Activated T-cell treated with anti-CD3 and anti-CD28 coated beads for 48 hours (primary cell): ENCODE results near the gene ZNF670.

Experiments used
- DNase-seq: peaks from one replicate; pipeline ENCODE4 v3.0.0-alpha.2; 2020; ENCODE audit warnings: low read depth

ZNF670 gene

DNA sequence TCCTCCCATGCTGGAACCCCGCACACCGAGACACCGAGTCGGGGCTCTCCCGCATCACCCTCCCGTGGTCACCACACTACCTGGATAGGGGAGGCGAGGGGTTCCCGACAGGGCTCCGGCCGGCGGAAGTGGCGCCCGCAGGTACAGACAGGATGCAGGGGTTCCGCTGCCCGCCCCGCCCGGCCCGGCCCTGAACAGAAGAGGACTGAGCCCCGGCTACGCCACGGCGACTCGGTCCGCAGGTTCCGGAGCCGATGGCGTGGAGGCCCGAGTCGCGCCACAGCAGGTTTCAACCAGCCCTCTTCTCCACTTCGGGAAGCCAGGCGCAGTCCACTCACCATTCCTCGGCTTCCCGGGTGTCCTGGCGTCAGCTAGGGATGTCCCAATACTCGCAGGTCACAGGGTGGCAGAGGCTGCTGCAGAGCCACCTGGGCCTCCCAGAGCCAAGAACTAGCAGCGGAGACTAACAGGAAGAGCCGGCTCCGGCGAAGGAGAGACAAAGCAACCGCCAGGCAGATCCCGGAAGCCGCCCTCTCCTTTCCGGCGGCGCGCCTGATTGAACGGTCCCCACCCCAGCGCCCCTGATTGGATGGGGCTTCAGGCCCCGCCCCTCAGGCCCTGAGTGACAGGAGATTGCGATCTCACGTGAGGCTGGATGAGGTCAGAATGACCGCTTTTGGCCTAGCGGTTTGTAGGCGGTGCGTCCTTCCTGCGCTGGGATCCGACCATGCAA is 25.4 kb upstream of the ZNF670 start, which contains the start of gene ZNF669:
ZNF669 (minus strand) TSS at position 498 of the 733 bp plus-strand sequence; CDS start at position 341, 157 bp downstream.
- DNase-seq = peak; percentile 93

DNA sequence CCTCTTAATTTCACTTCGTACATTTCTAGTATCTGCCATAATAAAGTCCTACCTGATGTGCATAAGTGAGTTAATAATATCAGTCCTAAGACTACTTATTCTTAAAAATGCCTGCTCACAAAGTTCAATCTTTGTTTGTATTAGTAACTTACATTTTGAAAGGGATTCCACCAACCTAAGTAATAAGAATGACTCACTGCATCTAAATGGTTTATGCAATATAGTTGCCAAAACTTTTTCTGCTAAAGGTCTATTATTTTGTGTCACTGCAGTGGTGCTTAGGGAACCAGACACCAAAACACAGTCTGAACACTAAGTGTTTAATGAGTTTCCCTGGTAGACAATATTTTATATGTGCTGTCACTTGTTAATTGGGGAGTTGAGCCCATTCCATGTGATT is 23.8 kb upstream of the ZNF670 start:
- no peak for DNase-seq

DNA sequence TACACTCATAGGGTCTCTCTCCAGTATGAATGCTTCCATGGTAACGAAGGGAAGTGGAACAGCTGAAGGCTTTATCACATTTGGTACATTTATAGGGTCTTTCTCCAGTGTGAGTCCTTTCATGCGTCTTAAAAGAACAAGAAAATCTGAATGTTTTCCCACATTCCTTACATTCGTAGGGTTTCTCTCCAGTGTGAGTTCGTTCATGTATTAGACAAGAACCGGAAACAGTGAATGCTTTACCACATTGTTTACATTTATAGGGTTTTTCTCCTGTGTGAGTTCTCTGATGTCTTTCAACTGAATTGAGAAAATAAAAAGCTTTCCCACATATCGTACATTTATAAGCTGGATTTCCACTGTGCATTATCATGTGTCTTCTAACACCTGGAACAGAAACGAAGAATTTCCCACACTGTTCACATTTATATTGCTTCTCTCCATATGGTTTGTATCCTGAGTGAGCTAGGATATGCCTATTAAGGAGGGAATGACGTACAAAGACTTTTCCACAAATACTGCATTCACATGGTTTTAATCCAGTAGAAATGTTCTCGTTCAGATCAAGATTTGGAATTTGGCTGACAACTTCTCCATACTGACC is 22.2 kb upstream of the ZNF670 start:
- DNase-seq = no peak

DNA sequence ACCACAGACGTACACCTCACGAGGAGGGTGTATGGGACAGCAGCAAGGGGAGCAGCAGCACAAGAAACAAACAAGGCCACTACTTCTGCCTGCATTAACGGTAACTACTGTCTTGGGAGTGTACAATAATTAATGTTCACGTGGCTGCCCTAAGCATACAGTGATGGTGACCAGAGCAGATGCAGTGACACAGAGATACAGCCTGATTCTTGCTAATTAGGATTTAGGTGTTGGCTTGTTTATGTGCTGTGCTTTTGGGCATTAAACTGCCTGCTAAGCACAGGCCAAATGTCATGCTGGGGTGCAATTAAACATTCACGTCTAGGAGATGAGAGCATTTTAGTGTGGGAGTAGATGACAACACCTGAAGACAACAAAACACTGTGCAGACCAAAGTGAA is 18.3 kb upstream of the ZNF670 start:
- DNase-seq = no peak

DNA sequence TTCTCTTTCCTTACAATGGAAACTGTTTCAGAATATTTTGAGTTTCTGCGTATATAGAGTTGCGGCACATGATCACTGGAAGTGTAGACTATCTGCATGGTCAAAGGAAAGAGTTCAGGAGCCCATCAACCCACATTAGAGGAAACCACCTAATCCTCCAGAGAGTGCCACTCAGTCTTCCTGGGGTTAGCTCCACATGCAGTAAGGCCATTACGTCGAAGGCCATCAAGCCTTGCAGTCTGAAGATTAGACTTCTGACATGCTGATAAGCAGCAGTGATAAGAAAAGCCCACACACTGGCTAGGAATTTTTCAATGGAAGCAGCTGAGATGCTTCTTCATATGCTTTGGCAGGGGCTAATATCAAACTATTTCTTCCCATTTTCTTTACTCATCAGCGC is 17.9 kb upstream of the ZNF670 start:
- DNase-seq = no peak

DNA sequence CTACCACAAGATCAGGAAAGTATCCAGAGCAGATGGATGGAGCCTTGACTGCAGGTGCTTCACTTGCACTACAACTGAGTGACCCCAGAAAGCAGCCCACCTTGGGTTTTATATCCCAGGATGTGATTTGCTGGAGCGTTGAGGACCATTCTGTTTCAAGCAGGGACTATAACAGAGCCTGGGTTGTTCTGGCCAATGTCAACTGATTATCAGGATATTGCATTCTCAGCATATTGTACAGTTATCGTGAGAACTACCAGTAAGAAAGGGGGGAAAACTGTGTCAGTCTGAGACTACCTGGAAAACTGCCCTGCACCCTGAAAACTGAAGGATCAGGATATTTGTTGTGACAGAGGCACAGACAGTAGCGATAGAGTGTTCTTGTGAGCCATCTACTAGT is 17.5 kb upstream of the ZNF670 start:
- no peak for DNase-seq

DNA sequence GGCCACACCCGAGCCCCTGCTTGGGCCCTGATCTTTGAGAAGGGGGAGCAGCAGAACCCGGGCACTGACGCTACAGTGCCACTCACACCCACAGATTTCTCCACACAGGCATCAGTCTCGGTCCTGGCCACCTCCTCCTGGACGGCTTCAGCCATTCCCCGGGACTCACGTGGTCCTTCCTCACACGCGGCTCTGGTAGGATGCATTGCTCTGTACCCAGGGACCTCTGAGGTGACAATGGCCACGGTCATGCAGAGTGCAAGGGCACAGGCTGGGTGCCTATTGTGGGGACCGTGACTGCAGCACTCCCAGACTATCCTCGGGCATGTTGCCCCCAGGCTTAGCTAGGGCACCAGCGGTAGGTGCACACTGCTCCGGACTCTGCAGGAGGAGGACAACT is 11.8 kb upstream of the ZNF670 start:
- no peak for DNase-seq

DNA sequence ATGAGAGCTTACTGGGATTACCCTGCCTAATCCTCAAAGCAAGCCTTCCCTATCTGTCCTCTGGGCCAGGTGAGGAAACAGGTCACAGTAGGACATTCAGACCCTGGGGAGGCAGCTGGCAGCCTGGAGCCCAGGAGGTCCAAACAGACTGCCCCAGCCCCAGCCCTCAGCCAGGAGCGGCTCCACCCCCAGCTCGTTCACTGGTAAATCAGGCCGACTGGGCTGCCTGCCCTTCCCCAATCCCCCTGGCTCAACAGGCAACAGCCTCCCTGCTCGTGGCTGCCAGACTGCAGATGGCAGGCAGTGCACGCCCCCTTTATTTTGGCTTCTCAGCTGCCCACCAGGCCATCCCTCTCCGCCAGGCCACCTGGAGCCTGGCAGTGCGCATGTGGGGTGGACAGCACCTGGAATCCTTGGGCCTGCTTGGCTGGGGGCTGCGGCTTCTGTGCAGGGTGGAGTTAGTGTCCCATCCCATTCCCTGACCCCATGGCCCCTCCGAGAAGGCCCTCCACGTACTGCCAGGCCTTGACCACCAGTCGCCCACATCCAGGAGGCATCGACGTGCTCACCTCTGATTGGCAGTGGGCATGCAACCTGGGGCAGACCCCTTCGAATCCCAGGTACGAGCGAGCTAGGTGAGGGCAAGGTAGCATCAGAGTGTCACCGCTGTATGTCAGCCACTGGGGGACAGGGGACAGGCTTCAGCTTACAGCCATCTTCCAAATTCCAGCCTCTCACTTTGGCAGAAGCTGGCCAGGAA is 11.2 kb upstream of the ZNF670 start:
- no peak for DNase-seq

DNA sequence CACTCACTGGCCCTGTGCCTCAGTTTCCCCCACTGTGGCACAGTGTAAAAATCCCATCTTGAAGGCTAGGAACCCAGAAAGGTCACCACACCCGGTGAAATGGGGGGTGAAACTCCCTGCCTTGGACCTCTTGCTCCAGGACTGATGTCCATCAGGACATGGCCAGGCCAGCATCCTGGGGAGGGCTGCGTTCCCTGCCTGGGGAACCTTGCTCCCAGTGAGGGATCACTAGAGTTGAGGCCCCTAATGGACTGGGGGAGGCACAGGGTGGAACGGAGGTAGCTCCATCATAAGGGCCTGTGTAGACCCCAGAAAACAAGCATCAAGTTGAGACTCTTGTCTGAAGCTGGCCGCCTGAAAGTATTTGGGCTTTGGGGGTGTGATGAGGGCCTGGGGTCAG is 10.4 kb upstream of the ZNF670 start:
- DNase-seq = no peak

DNA sequence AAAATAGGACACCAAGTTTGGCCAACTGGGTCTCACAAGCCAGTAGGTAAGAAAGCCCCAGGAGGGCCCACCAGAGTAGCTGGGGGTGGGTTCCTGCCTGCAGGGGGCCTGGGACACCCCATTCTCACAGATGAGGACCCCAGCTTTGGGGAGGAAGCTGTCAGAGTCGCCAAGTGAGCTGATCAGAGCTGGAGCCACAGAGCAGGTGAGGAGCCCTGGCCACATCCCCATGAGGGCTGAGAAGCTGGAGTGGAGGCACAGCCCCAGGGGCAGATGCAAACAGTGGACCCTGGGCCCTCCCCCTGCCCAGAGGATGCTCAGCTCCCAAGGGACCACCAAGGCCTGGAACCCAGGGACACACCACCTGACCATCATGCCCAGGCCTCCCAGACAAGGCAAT is 8.6 kb upstream of the ZNF670 start:
- no peak for DNase-seq

DNA sequence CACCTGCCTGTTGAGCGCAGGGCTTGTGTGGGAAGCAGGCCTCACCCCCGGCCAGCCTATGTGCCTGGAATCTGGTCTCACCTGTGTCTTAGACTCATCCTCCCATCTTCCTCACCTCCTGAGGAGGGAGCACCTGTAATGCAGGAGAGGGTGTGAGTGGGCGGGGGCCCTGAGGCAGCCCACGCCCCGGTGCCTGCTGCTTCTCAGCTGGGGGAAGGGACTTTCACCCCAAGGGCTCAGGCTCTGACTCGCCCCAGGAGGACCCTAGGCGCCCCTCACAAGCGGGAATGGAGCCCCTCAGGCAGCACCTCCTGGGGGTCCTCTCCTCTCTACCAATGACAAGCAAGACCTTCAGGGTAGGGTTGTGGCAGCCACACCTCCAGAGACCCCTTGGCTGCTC is 6.7 kb upstream of the ZNF670 start:
- no peak for DNase-seq

DNA sequence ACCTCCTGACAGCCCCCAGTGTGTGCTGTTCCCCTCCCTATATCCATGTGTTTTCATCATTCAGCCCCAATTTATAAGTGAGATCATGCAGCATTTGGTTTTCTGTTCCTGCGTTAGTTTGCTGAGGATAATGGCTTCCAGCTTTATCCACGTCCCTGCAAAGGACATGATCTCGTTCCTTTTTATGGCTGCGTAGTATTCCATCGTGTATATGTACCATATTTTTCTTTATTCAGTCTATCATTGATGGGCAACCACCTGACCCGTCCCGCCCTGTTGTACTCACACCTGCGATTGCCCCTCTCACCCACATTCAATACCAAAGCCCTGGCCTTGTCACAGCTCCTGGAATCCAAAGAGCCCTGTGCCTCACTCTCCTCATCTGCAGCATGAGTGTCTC is 6.2 kb upstream of the ZNF670 start:
- no peak for DNase-seq

DNA sequence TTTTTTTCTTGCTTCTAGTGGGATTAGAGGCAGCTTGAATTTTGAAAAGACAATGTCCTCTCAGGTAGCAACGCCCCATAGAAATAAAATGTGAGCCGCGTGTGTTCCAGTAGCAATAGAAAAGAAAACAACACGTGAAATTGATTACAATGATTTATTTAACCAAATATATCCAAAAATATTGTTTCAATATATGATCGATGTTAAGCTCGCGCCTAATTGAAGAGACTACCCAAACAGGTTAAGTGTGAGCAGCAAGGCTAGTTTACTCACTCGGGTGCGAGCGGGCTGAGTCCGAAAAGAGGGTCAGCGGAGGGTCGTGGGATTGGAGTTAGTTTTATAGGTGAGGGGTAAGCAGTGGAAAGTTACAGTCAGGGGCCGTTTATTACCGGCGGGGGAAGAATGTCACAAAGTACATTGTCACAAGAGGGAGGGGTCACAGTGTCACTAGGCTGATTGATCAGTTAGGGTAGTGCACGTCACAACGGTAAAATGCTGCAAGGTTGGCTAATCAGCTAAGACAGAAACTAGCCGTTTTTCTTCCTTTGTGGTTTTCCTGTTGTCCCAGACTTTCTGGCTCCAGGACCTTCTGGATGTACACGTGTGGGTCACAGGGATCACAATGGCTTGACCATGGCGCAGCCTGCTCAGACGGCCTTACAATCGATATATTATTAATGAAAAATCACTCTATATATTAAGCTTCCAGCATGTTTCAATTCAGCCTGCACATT is 697 bp upstream of the ZNF670 start:
- DNase-seq = no peak

DNA sequence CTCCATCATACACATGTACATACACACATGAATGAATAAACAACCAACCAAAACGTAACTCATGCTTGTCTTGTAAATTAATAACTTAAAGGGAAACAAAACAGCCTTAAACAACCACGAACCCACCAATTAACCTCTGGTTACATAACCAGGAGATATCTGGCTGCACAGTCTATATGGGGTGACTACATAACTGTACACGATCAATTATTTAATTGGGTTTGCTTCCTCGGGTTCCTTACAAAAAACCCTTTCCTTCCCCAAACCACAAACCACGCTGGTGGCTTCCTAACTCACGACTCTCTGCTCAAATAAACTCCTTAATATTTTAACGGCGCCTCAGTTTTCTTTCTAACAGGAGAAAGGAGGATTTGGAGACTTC is 744 bp downstream of the ZNF670 start:
- DNase-seq = no peak

DNA sequence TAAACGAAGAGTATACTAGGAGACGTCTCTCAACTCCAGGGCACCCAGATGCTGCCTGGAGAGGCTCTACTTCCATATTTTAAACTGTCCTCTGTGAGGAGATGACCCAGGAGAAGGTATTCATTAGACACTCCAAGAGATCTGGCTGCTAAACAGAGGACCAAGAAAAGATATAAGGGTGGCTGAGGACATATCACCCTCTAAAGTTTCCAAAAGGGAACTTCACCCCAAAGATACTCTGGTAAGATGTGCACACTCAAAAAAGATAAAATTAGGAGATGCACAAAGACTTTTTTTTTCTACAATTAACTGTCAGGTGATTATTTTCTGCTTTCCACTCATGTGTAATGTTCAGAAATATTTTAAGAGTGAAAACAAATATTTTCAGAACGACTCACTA is 1.4 kb downstream of the ZNF670 start:
- no peak for DNase-seq

DNA sequence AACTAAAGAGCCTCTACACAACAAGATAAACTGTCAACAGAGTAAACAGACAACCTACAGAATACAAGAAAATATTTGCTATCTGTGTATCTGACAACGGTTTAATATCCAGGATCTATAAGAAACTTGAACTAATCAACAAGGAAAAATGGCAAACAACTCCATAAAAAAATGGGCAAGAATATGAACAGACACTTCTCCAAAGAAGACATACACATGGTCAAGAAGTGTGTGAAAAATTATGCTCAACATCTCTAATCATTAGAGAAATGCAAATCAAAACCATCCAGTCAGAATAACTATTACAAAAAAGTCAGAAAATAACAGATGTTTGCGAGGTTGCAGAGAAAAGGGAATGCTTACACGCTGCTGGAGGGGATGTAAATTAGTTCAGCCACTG is 8.0 kb downstream of the ZNF670 start:
- DNase-seq = no peak

DNA sequence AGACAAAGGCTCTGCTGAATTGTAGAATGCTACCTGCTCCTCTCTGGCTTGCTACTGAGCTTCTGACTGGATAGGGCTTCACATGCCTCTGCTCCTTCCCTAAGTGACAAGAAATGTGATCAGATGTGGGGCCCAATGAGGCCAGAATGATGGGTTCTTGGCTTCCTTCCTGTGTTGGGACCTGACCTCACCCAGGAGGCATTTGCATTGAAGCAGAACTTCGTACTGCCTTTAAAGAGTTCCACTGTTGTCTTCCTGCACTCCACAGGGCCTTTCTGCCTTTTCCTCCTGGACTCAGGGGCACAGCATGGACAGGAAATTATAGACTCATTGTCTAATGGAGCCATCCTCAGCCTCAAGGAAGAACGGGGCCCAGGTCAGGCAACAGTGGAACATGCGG is 14.3 kb downstream of the ZNF670 start:
- no peak for DNase-seq

DNA sequence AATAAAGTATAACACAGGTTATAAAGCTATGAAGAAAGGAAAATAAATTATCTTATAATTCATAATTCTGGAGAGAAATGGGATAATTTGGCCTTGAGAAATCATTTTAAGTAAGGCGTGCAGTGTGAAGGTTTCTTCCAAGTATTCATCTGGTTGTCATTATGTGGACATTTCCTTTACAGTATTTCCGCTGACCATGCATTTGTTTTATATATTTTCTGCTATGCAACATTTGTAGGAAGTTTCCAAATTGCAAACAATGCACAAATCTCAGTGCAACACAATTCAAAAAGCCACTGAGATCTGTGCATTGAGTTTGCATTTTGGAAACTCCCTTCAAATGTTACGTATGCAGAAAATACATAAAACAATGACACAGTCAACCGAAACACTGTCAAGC is 17.8 kb downstream of the ZNF670 start:
- no peak for DNase-seq

DNA sequence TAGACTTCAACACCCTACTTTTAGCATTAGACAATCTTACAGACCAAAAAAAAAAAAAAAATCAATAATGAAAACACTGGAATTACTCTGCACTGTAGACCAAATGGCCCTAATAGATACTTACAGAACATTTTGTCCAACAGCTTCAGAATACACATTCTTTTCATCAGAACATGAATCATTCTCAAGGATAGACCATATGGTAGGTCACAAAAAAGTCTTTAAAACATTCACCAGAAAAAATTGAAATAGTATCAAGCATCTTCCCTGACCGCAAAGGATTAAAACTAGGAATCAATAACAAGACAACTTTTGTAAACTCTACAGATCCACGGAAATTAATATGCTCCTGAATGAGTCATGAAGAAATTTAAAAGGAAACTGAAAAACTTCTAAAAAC is 22.5 kb downstream of the ZNF670 start:
- no peak for DNase-seq

DNA sequence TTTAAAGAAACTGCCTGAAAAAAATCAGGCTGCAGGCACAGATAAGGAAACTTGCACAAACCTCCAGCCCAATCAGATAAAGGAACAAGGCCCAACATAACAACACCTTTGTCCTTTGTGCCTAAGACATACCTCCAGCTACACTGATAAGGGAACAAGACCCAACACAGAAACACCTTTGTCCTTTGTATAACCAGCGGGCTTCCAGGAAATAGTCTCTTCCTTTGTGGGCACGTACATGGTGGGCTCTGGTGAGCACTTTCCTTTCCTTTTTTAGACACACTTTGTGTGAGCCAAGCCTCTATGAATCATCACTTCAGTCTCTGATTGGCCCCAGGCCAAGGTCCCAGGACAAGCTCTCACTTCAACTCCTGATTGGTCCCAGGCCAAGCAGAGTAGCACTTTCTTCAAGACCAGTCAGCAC is 23.6 kb downstream of the ZNF670 start:
- DNase-seq = no peak

DNA sequence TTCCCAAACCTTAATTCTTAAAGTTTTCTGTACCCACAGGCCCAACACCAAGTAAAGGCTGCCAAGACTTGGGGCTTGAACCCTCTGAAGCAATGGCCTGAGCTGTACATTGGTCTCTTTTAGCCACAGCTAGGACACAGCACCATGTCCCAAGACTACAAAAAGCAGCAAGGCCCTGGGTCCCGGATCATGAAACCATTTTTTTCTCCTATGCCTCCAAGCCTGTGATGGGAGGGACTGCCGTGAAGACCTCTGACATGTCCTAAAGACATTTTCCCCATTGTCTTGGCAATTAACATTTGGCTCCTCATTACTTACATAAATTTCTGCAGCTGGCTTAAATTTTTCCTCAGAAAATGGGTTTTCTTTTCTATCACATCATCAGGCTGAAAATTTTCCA is 30.9 kb downstream of the ZNF670 start:
- DNase-seq = no peak

DNA sequence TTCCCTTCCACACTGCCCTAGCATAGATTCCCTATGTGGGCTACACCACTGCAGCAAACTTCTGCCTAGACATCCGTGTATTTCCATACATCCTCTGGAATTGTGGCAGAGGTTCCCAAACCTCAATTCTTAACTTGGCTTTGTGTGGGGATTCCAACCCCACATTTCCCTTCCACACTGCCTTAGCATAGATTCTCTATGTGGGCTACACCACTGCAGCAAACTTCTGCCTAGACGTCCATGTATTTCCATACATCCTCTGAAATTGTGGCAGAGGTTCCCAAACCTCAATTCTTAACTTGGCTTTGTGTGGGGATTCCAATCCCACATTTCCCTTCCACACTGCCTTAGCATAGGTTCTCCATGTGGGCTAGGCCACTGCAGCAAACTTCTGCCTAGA is 31.4 kb downstream of the ZNF670 start:
- no peak for DNase-seq

DNA sequence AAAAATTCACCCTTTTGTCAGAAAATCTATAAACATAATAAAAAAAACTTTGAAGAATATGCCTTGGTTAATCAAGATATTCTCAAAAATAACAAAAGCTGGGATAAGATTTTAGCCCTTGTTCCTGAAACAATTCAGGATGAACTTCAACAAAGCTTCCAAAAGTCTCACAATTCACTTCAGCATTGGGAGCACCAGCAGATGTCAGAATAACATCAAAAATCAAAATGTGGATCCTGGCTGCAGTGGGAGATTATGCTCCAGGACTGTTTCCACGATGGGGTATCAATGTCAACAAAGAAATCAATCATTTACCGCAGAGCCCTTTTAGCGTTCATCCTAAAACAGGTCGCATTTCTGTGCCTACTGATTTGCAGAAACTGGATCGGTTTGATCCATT is 35.2 kb downstream of the ZNF670 start:
- DNase-seq = no peak
